SK-N-SH (cell line): ENCODE measurements around the gene MCTP2. TPM values are rescaled to one million over a fixed set of nuclear protein-coding genes. Genes with fewer than 3 reads are reported as not detected.

Experiments
- CTCF ChIA-PET: fragments of 300-600, 350-600 bp; formaldehyde crosslinking; extraction: SDS; loops from one replicate; lab custom pipeline; 2021; lab: Yijun Ruan, JAX
- POLR2A ChIA-PET: fragments of 350-600 bp; sonication (Branson Sonifier 250); formaldehyde crosslinking; extraction: SDS; loops from one replicate; lab custom pipeline; 2020; ENCODE audit warnings: antibody characterized with exemption, inconsistent platforms; lab: Yijun Ruan, JAX
- DNase-seq: peaks from one replicate; pipeline ENCODE4 v3.0.0; 2012
- H2AFZ ChIP-seq: fragments of 200-600 bp; sonication (generic); 2 replicates; pipeline ENCODE4 v1.8.1; 2016; ENCODE audit warnings: antibody characterized with exemption, mild to moderate bottlenecking, low read depth
- H3F3A ChIP-seq: fragments of 200-600 bp; sonication (generic); replicated peaks from 2 replicates; pipeline ENCODE3; 2016; ENCODE audit warnings: antibody characterized with exemption, mild to moderate bottlenecking; ENCODE audit not compliant: insufficient read depth
- H3K27ac ChIP-seq, 2 experiments: fragments of 200-500 bp in 1 of 2; fragments of 200-600 bp in 1 of 2; sonication (Bioruptor generic) in 1 of 2; sonication (generic), shearing (Covaris generic) in 1 of 2; 2 replicates each; pipeline versions ENCODE4 v1.5.1 to v1.6.1; 2014 to 2016; ENCODE audit warnings: low read depth in 2 of 2, inconsistent platforms in 1 of 2, low read length in 1 of 2, mild to moderate bottlenecking in 1 of 2, mixed read lengths in 1 of 2
- H3K27me3 ChIP-seq: fragments of 200-600 bp; sonication (generic), shearing (Covaris generic); 2 replicates; pipeline ENCODE4 v1.6.1; 2016; ENCODE audit warnings: mixed run types; ENCODE audit not compliant: insufficient read depth
- H3K36me3 ChIP-seq, 2 experiments: fragments of 200-500 bp in 1 of 2; fragments of 200-600 bp in 1 of 2; sonication (Bioruptor generic) in 1 of 2; sonication (generic) in 1 of 2; replicated peaks in 1 of 2; 2 replicates each; pipeline versions ENCODE3 to v1.5.1; 2014 to 2016; ENCODE audit warnings: low read length in 1 of 2, mild to moderate bottlenecking in 1 of 2; ENCODE audit not compliant: insufficient read depth in 2 of 2, control insufficient read depth in 1 of 2
- H3K4me1 ChIP-seq, 2 experiments: fragments of 200-500 bp in 1 of 2; fragments of 200-600 bp in 1 of 2; sonication (Bioruptor generic) in 1 of 2; sonication (generic), shearing (Covaris generic) in 1 of 2; 2 replicates each; pipeline versions ENCODE4 v1.5.1 to v1.6.1; 2014 to 2016; ENCODE audit warnings: low read depth in 1 of 2, low read length in 1 of 2, mixed run types in 1 of 2; ENCODE audit not compliant: insufficient read depth in 2 of 2, control insufficient read depth in 1 of 2
- H3K4me2 ChIP-seq: fragments of 200-600 bp; sonication (generic), shearing (Covaris generic); 2 replicates; pipeline ENCODE4 v1.6.1; 2017; ENCODE audit warnings: mixed run types
- H3K4me3 ChIP-seq, 2 experiments: fragments of 200-500 bp in 1 of 2; fragments of 200-600 bp in 1 of 2; sonication (Bioruptor generic) in 1 of 2; sonication (generic), shearing (Covaris generic) in 1 of 2; 2 replicates each; pipeline versions ENCODE4 v1.5.1 to v1.8.1; 2014 to 2016; ENCODE audit warnings: low read depth in 2 of 2, inconsistent platforms in 1 of 2, low read length in 1 of 2, mild to moderate bottlenecking in 1 of 2, mixed read lengths in 1 of 2, moderate library complexity in 1 of 2
- H3K79me2 ChIP-seq: fragments of 200-600 bp; sonication (generic); 2 replicates; pipeline ENCODE4 v1.8.1; 2017; ENCODE audit warnings: mild to moderate bottlenecking; ENCODE audit not compliant: insufficient read depth
- H3K9ac ChIP-seq: fragments of 200-600 bp; sonication (generic); 2 replicates; pipeline ENCODE4 v1.6.1; 2017; ENCODE audit warnings: mixed run types
- H3K9me2 ChIP-seq: fragments of 200-600 bp; sonication (generic); 2 replicates; pipeline ENCODE4 v1.6.1; 2017; ENCODE audit warnings: mixed run types
- H3K9me3 ChIP-seq: fragments of 200-600 bp; sonication (generic); 2 replicates; pipeline ENCODE4 v1.6.1; 2017; ENCODE audit warnings: mixed run types, mild to moderate bottlenecking, moderate library complexity
- H4K20me1 ChIP-seq: fragments of 200-600 bp; sonication (generic); 2 replicates; pipeline ENCODE4 v1.6.1; 2017; ENCODE audit warnings: mild to moderate bottlenecking, mixed run types; ENCODE audit not compliant: insufficient read depth
- FOSL2 ChIP-seq: IDR thresholded peaks from 2 replicates; pipeline ENCODE4 v1.4.0; 2012; ENCODE audit warnings: low read depth, mild to moderate bottlenecking, moderate library complexity, borderline replicate concordance
- JUND ChIP-seq: IDR thresholded peaks from 2 replicates; pipeline ENCODE4 v1.4.0; 2012
- MAX ChIP-seq: IDR thresholded peaks from 2 replicates; pipeline ENCODE4 v1.4.0; 2012; ENCODE audit warnings: low read depth
- MEF2A ChIP-seq: IDR thresholded peaks from 2 replicates; pipeline ENCODE4 v1.4.0; 2012; ENCODE audit warnings: low read depth, borderline replicate concordance
- MXI1 ChIP-seq: IDR thresholded peaks from 2 replicates; pipeline ENCODE4 v1.6.1; 2012; ENCODE audit warnings: mild to moderate bottlenecking, low read depth, low read length, improper control_type of control experiment
- RAD21 ChIP-seq: IDR thresholded peaks from 2 replicates; pipeline ENCODE4 v1.6.1; 2012; ENCODE audit warnings: mild to moderate bottlenecking, low read length
- RCOR1 ChIP-seq: fragments of 150-350 bp; IDR thresholded peaks from 2 replicates; pipeline ENCODE4 v1.6.1; 2017; ENCODE audit warnings: antibody characterized with exemption, low read length
- REST ChIP-seq: IDR thresholded peaks from 2 replicates; pipeline ENCODE4 v1.6.1; 2012; ENCODE audit warnings: mild to moderate bottlenecking, low read depth, low read length, moderate library complexity
- RFX5 ChIP-seq: IDR thresholded peaks from 2 replicates; pipeline ENCODE4 v1.6.1; 2012; ENCODE audit warnings: mild to moderate bottlenecking, improper control_type of control experiment, low read length
- RXRA ChIP-seq: IDR thresholded peaks from 2 replicates; pipeline ENCODE4 v1.4.0; 2012; ENCODE audit warnings: low read depth, mild to moderate bottlenecking, borderline replicate concordance
- SIN3A ChIP-seq: IDR thresholded peaks from 2 replicates; pipeline ENCODE4 v1.6.1; 2012; ENCODE audit warnings: low read depth, mild to moderate bottlenecking, low read length, moderate library complexity, borderline replicate concordance
- TAF1 ChIP-seq: IDR thresholded peaks from 2 replicates; pipeline ENCODE4 v1.6.1; 2012; ENCODE audit warnings: low read depth, mild to moderate bottlenecking, low read length, moderate library complexity, borderline replicate concordance
- TCF12 ChIP-seq: IDR thresholded peaks from 2 replicates; pipeline ENCODE4 v1.4.0; 2012
- YY1 ChIP-seq: IDR thresholded peaks from 2 replicates; pipeline ENCODE4 v1.4.0; 2012; ENCODE audit warnings: low read depth, mild to moderate bottlenecking
- ZBTB33 ChIP-seq: IDR thresholded peaks from 2 replicates; pipeline ENCODE4 v1.4.0; 2012; ENCODE audit warnings: low read depth, borderline replicate concordance
- WGBS: methylation state at CpG from one replicate; pipeline ENCODE4 v1.1.6; 2017; ENCODE audit warnings: low lambda C conversion rate; 5-methylcytosine and 5-hydroxymethylcytosine counted together
- polyA plus RNA-seq, 3 experiments: library from polyadenylated mRNA; depleted of rRNA; stranded (reverse); fragments of >200 nt; gene quantifications; 2 replicates each; pipeline ENCODE4 v1.2.3, GENCODE V29; 2012

The MCTP2 gene
- polyA plus RNA-seq, 1 of the 3 experiments (the other 2 are of a cell fraction) = 0.26 TPM

GRCh38 chr15:94294556-94294955 lies 63.2 kb downstream of the MCTP2 start:
- ChIA-PET POLR2A (no interaction called here), CTCF (no interaction called here)
- Histone ChIP-seq H3K79me2 (no peaks in the 10 kb centered on the region), H3K9me3 (no peaks in the 10 kb centered on the region), H3K27ac (no peak overlapping the region), H3K4me3 (no peak overlapping the region), H3K9ac (no peak overlapping the region), H3K9me2 (0 out of 2 replicates have a peak, but pooled peaks cover 2% of the 10 kb centered on the region)
- DNase-seq = no peak
- TF ChIP-seq RAD21 (no peak), TCF12 (no peak), MAX (no peak), MEF2A (no peak), TAF1 (no peak), YY1 (no peak), MXI1 (no peak), ZBTB33 (no peak), RCOR1 (no peak), RFX5 (no peak), FOSL2 (no peak), SIN3A (no peak), JUND (no peak), REST (no peak), RXRA (no peak)
- TF ChIP-seq, all 33 proteins: peak for 0
- no peak overlapping the region for H3K4me2 ChIP-seq
- no peaks in the 10 kb centered on the region for H3K36me3 ChIP-seq
- WGBS = 21% methylated on average over 1 of the region's 1 CpG
- H3F3A ChIP-seq = no peaks in the 10 kb centered on the region
- H3K27me3 ChIP-seq = no peaks in the 10 kb centered on the region
- H4K20me1 ChIP-seq = no peaks in the 10 kb centered on the region
- H3K4me1 ChIP-seq = no peaks in the 10 kb centered on the region
- no peak overlapping the region for H2AFZ ChIP-seq
